Adrenal gland (tissue), 12 donors: ENCODE measurements around the gene DDX20. TPM values are rescaled to one million over a fixed set of nuclear protein-coding genes. Genes with fewer than 3 reads are reported as not detected.
A peak's percentile ranks its signal among the peaks of the same experiment; 100 is the strongest.
"Not testable (repeated sequence)": the region's sequence is repeated elsewhere in the genome, so short reads cannot be mapped to it uniquely, and the experiment has no call there.

Experiments
- DNase-seq, 7 donors: peaks; one replicate each; pipeline ENCODE4 v3.0.0-alpha.2; 2019 to 2020
- H3K27ac ChIP-seq, 5 donors: fragments of 200-600 bp; sonication (generic) in 4 of 5; 1 replicate in 3 of 5; 2 replicates in 2 of 5; pipeline versions ENCODE4 v1.5.1 to v1.8.0; 2016 to 2020; ENCODE audit warnings: mild to moderate bottlenecking in 1 of 5
- H3K27me3 ChIP-seq: fragments of 200-600 bp; 2 replicates; pipeline ENCODE4 v1.8.0; 2021
- H3K36me3 ChIP-seq, 2 donors: fragments of 200-600 bp; replicated peaks in 1 of 2; 1 replicate in 1 of 2; 2 replicates in 1 of 2; pipeline versions ENCODE4 v1.5.1 to v1.8.0; 2018 to 2022
- H3K4me1 ChIP-seq, 2 donors: fragments of 200-600 bp; replicated peaks in 1 of 2; 1 replicate in 1 of 2; 2 replicates in 1 of 2; pipeline versions ENCODE4 v1.5.1 to v1.8.0; 2018 to 2021
- H3K4me3 ChIP-seq, 4 donors: fragments of 200-600 bp; sonication (generic) in 3 of 4; one replicate each; pipeline ENCODE4 v1.5.1; 2016 to 2018
- H3K9me3 ChIP-seq, 3 donors: fragments of 200-600 bp; sonication (generic) in 1 of 3; replicated peaks in 1 of 3; 1 replicate in 2 of 3; 2 replicates in 1 of 3; pipeline versions ENCODE4 v1.5.1 to v1.8.0; 2016 to 2021
- POLR2A ChIP-seq, 2 donors: fragments of 450-650 bp; IDR thresholded peaks; one replicate each; pipeline ENCODE4 v1.6.1; 2017; ENCODE audit warnings: antibody characterized with exemption in 2 of 2, mild to moderate bottlenecking in 2 of 2, moderate library complexity in 1 of 2
- WGBS, 4 donors: extraction: QIAGEN DNeasy Blood & Tissue Kit in 2 of 4; methylation state at CpG; one replicate each; pipeline versions ENCODE4 v1.1.5 to v1.1.7; 2013 to 2017; 5-methylcytosine and 5-hydroxymethylcytosine counted together
- intact Hi-C, 2 donors: fragments of 100-400 bp; cut with DNase I; formaldehyde crosslinking; loops; one replicate each; pipeline versions ENCODE4 v1.14.1 to v1.15.0; 2022 to 2023
- polyA plus RNA-seq, 3 donors: library from polyadenylated mRNA; stranded (reverse); fragments of 200-250 nt in 2 of 3; fragments of 350-450 nt in 1 of 3; fragmentation: Illumina TruSeq in 1 of 3; extraction: RNeasy Lipid Tissue Mini Kit (QIAGEN cat#74804) in 1 of 3; gene quantifications; one replicate each; pipeline ENCODE4 v1.2.3, GENCODE V29; 2013 to 2014
- total RNA-seq, 9 donors: library from RNA; depleted of rRNA in 4 of 9; stranded (reverse); fragments of >200 nt in 4 of 9; fragments of 120-200 nt in 1 of 9; fragmentation: NEBNext Ultra II Directional in 1 of 9; extraction: Animal tissue kit (Norgen Biotek cat#: 25700) in 1 of 9; gene quantifications; one replicate each; pipeline versions ENCODE4 v1.1.0 to v1.2.4, GENCODE V29; 2013 to 2023
- TF ChIP-seq, protein P1 (sequence below), 6 experiments: fragments of 450-650 bp in 4 of 6; fragments of 200-600 bp in 2 of 6; sonication (generic) in 1 of 6; IDR thresholded peaks; 1 replicate in 5 of 6; 2 replicates in 1 of 6; pipeline versions ENCODE4 v1.5.1 to v1.8.0; 2016 to 2021; ENCODE audit warnings: antibody characterized with exemption in 6 of 6, mild to moderate bottlenecking in 2 of 6, moderate library complexity in 1 of 6
- donor health status: healthy with polysubstance abuse.
- donor health status: Bipolar disorder and iron deficiency.
- donor health status: DM: yes; HTN: yes; CAD: no.
- donor health status: DM: no; HTN: no; CAD: no.
- donor health status: DM: no; HTN: no; CAD: no.
- donor health status: DM: yes; HTN: yes; CAD: no.

DDX20 gene
- total and polyA plus RNA-seq, 12 donors = 6.2 to 19.9 (median 11.6) TPM

DNA sequence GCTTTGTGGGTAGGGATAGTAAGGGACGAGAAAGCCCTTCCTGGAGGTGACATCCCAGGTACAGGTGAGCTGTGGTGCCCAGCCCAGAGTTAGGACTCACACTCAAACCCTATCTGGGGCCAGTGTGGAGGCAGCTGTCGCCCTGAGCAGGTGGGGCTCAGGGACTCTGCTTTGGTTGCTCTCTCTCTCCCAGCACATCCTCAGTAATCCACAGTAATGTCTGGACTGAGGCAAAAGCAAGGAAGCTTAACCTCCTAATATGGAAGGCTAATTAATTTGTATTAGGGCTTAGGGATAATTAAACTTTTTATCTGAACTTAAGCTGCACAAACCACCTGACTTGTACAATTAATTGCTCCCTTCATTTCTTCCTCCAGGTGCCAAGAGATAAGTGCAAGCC is 38.2 kb downstream of the DDX20 start:
- 57 to 69% (median 60%) methylated on average over 2 of the region's 2 CpGs for WGBS, 4 donors
- H3K4me1 ChIP-seq = no peaks in the 10 kb centered on the region
- no peaks in the 10 kb centered on the region for H3K36me3 ChIP-seq
- H3K9me3 ChIP-seq = no peaks in the 10 kb centered on the region
- TF ChIP-seq POLR2A (IDR thresholded peaks at IDR 0.05) = no peak
- TF ChIP-seq, protein P1, sequence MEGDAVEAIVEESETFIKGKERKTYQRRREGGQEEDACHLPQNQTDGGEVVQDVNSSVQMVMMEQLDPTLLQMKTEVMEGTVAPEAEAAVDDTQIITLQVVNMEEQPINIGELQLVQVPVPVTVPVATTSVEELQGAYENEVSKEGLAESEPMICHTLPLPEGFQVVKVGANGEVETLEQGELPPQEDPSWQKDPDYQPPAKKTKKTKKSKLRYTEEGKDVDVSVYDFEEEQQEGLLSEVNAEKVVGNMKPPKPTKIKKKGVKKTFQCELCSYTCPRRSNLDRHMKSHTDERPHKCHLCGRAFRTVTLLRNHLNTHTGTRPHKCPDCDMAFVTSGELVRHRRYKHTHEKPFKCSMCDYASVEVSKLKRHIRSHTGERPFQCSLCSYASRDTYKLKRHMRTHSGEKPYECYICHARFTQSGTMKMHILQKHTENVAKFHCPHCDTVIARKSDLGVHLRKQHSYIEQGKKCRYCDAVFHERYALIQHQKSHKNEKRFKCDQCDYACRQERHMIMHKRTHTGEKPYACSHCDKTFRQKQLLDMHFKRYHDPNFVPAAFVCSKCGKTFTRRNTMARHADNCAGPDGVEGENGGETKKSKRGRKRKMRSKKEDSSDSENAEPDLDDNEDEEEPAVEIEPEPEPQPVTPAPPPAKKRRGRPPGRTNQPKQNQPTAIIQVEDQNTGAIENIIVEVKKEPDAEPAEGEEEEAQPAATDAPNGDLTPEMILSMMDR (IDR thresholded peaks at IDR 0.05) = no peak
- no peak for DNase-seq
- no peak overlapping the region for H3K27ac ChIP-seq
- no peak overlapping the region for H3K4me3 ChIP-seq
- no peaks in the 10 kb centered on the region for H3K27me3 ChIP-seq
- intact Hi-C loops = no loop called here

DNA sequence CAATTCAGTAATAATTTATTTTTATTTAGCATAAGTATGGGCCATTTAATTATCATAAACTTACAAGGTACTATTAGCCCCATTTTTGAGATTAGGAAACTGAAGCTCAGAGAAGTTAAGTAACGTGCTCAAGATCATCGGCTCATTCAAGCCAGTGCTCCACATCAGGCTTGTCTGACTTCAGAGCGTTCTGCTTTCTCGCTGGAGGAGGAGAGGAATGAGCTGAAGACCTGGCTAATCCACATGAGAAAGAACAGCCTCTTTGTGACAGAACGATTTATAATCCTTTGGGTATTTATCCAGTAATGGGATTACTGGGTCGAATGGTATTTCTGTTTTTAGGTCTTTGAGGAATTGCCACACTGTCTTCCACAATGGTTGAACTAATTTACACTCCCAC is 39.7 kb downstream of the DDX20 start:
- TF ChIP-seq POLR2A (IDR thresholded peaks at IDR 0.05) = no peak
- TF ChIP-seq, protein P1 (IDR thresholded peaks at IDR 0.05) = no peak
- 73 to 84% (median 79%) methylated on average over 6 of the region's 6 CpGs for WGBS, 4 donors
- Histone ChIP-seq H3K4me3 (no peak overlapping the region), H3K4me1 (no peaks in the 10 kb centered on the region), H3K9me3 (no peaks in the 10 kb centered on the region), H3K36me3 (no peaks in the 10 kb centered on the region), H3K27ac (no peak overlapping the region), H3K27me3 (no peaks in the 10 kb centered on the region)
- DNase-seq = no peak
- intact Hi-C loops = no loop called here

GRCh38 chr1:111798580-111798979 is 42.9 kb downstream of the DDX20 start:
- 92 to 100% (median 95%) methylated on average over 2 of the region's 2 CpGs for WGBS, 4 donors
- Histone ChIP-seq H3K4me1 (no peaks in the 10 kb centered on the region), H3K9me3 (no peaks in the 10 kb centered on the region), H3K27ac (no peak overlapping the region), H3K36me3 (no peaks in the 10 kb centered on the region), H3K27me3 (no peaks in the 10 kb centered on the region), H3K4me3 (no peak overlapping the region)
- no peak for DNase-seq
- no peak for TF ChIP-seq POLR2A (IDR thresholded peaks at IDR 0.05)
- TF ChIP-seq, protein P1 (IDR thresholded peaks at IDR 0.05) = no peak
- intact Hi-C loops = no loop called here

GRCh38 chr1:111799722-111800121 is 44.0 kb downstream of the DDX20 start:
- H3K9me3 ChIP-seq, DNase-seq, H3K27me3 ChIP-seq, H3K27ac ChIP-seq, H3K4me3 ChIP-seq, H3K4me1 ChIP-seq, intact Hi-C loops, H3K36me3 ChIP-seq: not testable (repeated sequence)
- WGBS, 4 donors = 89 to 94% (median 92%) methylated on average over 10 to 14 of the region's 14 CpGs

DNA sequence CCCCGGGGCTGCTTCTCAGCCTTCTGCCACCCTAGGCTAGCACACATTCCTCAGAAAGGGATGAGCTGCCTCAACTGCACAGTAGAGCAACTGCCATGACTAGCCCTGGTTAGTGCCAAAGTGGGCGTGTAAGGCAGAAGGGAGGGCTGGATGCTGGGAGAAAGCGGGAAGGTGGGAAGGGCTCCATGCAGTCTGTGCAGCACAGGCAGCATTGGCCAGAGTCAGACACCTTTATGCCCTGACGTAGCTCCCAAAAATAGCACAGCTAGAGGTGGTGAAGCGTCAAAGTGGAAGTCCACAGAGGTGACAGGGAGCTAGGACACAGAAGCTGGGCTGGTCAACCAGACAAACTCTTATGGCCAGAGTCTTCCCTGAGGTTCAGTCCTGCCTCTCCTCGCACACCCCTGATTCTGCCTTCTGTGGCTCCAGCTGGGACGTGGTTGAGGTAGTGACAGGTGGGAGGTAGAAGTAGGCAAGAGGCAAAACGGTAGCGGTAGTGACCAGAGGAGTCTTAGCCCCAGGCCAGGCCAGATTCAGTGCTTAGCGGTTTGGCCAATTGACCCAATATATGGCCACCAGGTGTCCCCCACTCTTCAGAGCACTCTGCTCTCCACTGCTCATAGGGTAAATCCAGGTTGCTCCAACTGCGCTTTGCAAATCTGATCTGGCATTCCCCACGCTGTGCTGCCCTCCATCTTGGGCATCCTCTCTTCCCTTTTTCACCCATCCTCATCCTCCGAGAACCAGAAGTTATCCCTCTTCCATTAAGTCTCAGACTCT is 45.6 kb downstream of the DDX20 start:
- TF ChIP-seq POLR2A (IDR thresholded peaks at IDR 0.05) = no peak
- TF ChIP-seq, protein P1 (IDR thresholded peaks at IDR 0.05) = peak in 1 of 6 experiments; percentile 10
- intact Hi-C loops = no loop called here
- H3K9me3 ChIP-seq = no peaks in the 10 kb centered on the region
- H3K27me3 ChIP-seq = no peaks in the 10 kb centered on the region
- 73 to 90% (median 87%) methylated on average over 13 of the region's 13 CpGs for WGBS, 4 donors
- no peaks in the 10 kb centered on the region for H3K4me1 ChIP-seq
- no peak overlapping the region for H3K27ac ChIP-seq
- no peak overlapping the region for H3K4me3 ChIP-seq
- H3K36me3 ChIP-seq = no peaks in the 10 kb centered on the region
- DNase-seq = peak in 1 of 7 donors; percentile 1
